HCT116 (cell line): Measurements from ENCODE around the gene LRRC3B. TPM values are rescaled to one million over a fixed set of nuclear protein-coding genes. Genes with fewer than 3 reads are reported as not detected.

Experiments used
- ATAC-seq: fragments of 200-7000 bp; cut with Tn5 transposase; 2 replicates; pipeline ENCODE4 v1.9.1; 2020; ENCODE audit warnings: mild to moderate bottlenecking, moderate library complexity
- BruUV-seq: library from RNA; stranded (reverse); fragments of 400-500 nt; replicated peaks from 2 replicates; lab custom pipeline; 2021; lab: Mats Ljungman, UMichigan
- CTCF ChIA-PET: fragments of 300-600 bp; sonication (Branson Sonifier 250); formaldehyde crosslinking; loops from one replicate; lab custom pipeline; 2021; ENCODE audit warnings: antibody characterized with exemption; lab: Charles Lee
- POLR2A ChIA-PET: fragments of 300-600, 350-600 bp; sonication (Branson Sonifier 250); formaldehyde crosslinking; loops from one replicate; lab custom pipeline; 2021; ENCODE audit warnings: antibody characterized with exemption; lab: Charles Lee
- RAD21 ChIA-PET, 2 experiments: fragments of 300-600 bp; sonication (Branson Sonifier 250); formaldehyde crosslinking; loops; one replicate each; lab custom pipeline; 2023; ENCODE audit warnings: low total read pairs in 2 of 2; ENCODE audit not compliant: uncharacterized antibody in 2 of 2, unreplicated experiment in 2 of 2, low non-redundant PET in 1 of 2; lab: Charles Lee
- DNase-seq: peaks from one replicate; pipeline ENCODE4 v3.0.0-alpha.2; 2010; ENCODE audit warnings: low read depth, low spot score
- H2AFZ ChIP-seq: fragments of 200-600 bp; shearing (Covaris generic), sonication (generic); 2 replicates; pipeline ENCODE4 v1.6.1; 2017; ENCODE audit warnings: low read depth, mixed run types, mixed read lengths, antibody characterized with exemption, low read length; ENCODE audit not compliant: poor library complexity, severe bottlenecking
- H3K27ac ChIP-seq: 2 replicates; pipeline ENCODE4 v1.5.1; 2012; ENCODE audit warnings: low read depth, low read length
- H3K27me3 ChIP-seq: fragments of 200-600 bp; sonication (generic); 2 replicates; pipeline ENCODE4 v1.6.1; 2016; ENCODE audit warnings: mixed run types, low read length, mixed read lengths; ENCODE audit not compliant: insufficient read depth
- H3K36me3 ChIP-seq, 2 experiments: fragments of 200-500 bp in 1 of 2; fragments of 200-600 bp in 1 of 2; sonication (Bioruptor generic) in 1 of 2; sonication (generic) in 1 of 2; 2 replicates each; pipeline versions ENCODE4 v1.5.1 to v1.6.1; 2014 to 2016; ENCODE audit warnings: low read length in 2 of 2, inconsistent platforms in 1 of 2, mixed read lengths in 1 of 2, mixed run types in 1 of 2; ENCODE audit not compliant: insufficient read depth in 2 of 2, control insufficient read depth in 1 of 2
- H3K4me1 ChIP-seq, 2 experiments: fragments of 200-600 bp in 1 of 2; sonication (generic) in 1 of 2; 2 replicates each; pipeline versions ENCODE4 v1.5.1 to v1.6.1; 2012 to 2017; ENCODE audit warnings: low read length in 2 of 2, inconsistent platforms in 1 of 2, mild to moderate bottlenecking in 1 of 2, mixed read lengths in 1 of 2, mixed run types in 1 of 2, moderate library complexity in 1 of 2; ENCODE audit not compliant: insufficient read depth in 2 of 2, control insufficient read depth in 1 of 2
- H3K4me2 ChIP-seq: fragments of 200-600 bp; sonication (generic); 2 replicates; pipeline ENCODE4 v1.6.1; 2017; ENCODE audit warnings: mixed run types, low read length, mixed read lengths
- H3K4me3 ChIP-seq, 2 experiments: fragments of 200-600 bp in 1 of 2; sonication (generic) in 1 of 2; replicated peaks in 1 of 2; 2 replicates each; pipeline ENCODE4 v1.5.1; 2011 to 2016; ENCODE audit warnings: low read length in 2 of 2, control low read depth in 1 of 2, low read depth in 1 of 2, mild to moderate bottlenecking in 1 of 2, mixed read lengths in 1 of 2, mixed run types in 1 of 2
- H3K79me2 ChIP-seq: fragments of 200-600 bp; sonication (generic); 2 replicates; pipeline ENCODE4 v1.6.1; 2017; ENCODE audit warnings: mild to moderate bottlenecking, mixed run types, low read length, moderate library complexity, mixed read lengths; ENCODE audit not compliant: insufficient read depth
- H3K9ac ChIP-seq: fragments of 200-600 bp; sonication (generic); 2 replicates; pipeline ENCODE4 v1.6.1; 2016; ENCODE audit warnings: low read length, mixed read lengths
- H3K9me2 ChIP-seq: fragments of 200-600 bp; sonication (generic), shearing (Covaris generic); 2 replicates; pipeline ENCODE4 v1.6.1; 2017; ENCODE audit warnings: mixed run types, mild to moderate bottlenecking, moderate library complexity; ENCODE audit not compliant: insufficient read depth
- H3K9me3 ChIP-seq, 2 experiments: fragments of 200-500 bp in 1 of 2; fragments of 200-600 bp in 1 of 2; sonication (Bioruptor generic) in 1 of 2; sonication (generic) in 1 of 2; 2 replicates each; pipeline ENCODE4 v1.6.1; 2014 to 2017; ENCODE audit warnings: low read length in 2 of 2, mixed read lengths in 2 of 2, inconsistent platforms in 1 of 2, low read depth in 1 of 2, mild to moderate bottlenecking in 1 of 2, mixed run types in 1 of 2, moderate library complexity in 1 of 2; ENCODE audit not compliant: control insufficient read depth in 1 of 2, insufficient read depth in 1 of 2
- H4K20me1 ChIP-seq: fragments of 200-600 bp; sonication (generic), shearing (Covaris generic); 2 replicates; pipeline ENCODE4 v1.6.1; 2017; ENCODE audit warnings: mixed run types, mild to moderate bottlenecking, moderate library complexity; ENCODE audit not compliant: insufficient read depth
- CEBPB ChIP-seq: IDR thresholded peaks from 2 replicates; pipeline ENCODE4 v1.6.1; 2012; ENCODE audit warnings: low read depth
- EZH2phosphoT487 ChIP-seq: fragments of 200-600 bp; IDR thresholded peaks from 2 replicates; pipeline ENCODE4 v1.6.1; 2018; ENCODE audit warnings: antibody characterized with exemption, borderline replicate concordance
- POLR2A ChIP-seq: IDR thresholded peaks from 2 replicates; pipeline ENCODE4 v1.7.0; 2011; ENCODE audit warnings: borderline replicate concordance; ENCODE audit not compliant: insufficient read depth, insufficient read length; ENCODE audit errors: extremely low read depth
- POLR2AphosphoS5 ChIP-seq: IDR thresholded peaks from 2 replicates; pipeline ENCODE4 v1.6.1; 2011; ENCODE audit warnings: mild to moderate bottlenecking, low read depth, low read length, moderate library complexity
- SIN3A ChIP-seq: IDR thresholded peaks from 2 replicates; pipeline ENCODE4 v1.6.1; 2012; ENCODE audit warnings: low read depth
- TCF7L2 ChIP-seq: IDR thresholded peaks from 2 replicates; pipeline ENCODE4 v1.7.0; 2011; ENCODE audit warnings: borderline replicate concordance, inconsistent platforms; ENCODE audit not compliant: insufficient read depth, insufficient read length; ENCODE audit errors: extremely low read depth
- YY1 ChIP-seq: IDR thresholded peaks from 2 replicates; pipeline ENCODE4 v1.6.1; 2011; ENCODE audit warnings: low read length, low read depth, moderate library complexity, mild to moderate bottlenecking; ENCODE audit not compliant: insufficient replicate concordance; ENCODE audit errors: extremely low read depth
- ZNF274 ChIP-seq: fragments of 200-500 bp; sonication (Bioruptor generic); IDR thresholded peaks from 2 replicates; pipeline ENCODE4 v1.6.1; 2014; ENCODE audit warnings: mild to moderate bottlenecking, low read depth, low read length, inconsistent platforms
- intact Hi-C: fragments of 100-400 bp; cut with micrococcal nuclease; formaldehyde crosslinking; loops from 2 replicates; pipeline ENCODE4 v1.10.0; 2022
- total RNA-seq: library from RNA; stranded (reverse); gene quantifications from one replicate; pipeline ENCODE4 v1.2.1, GENCODE V29; 2021; ENCODE audit not compliant: unreplicated experiment
- TF ChIP-seq, protein P1 (sequence below), 3 experiments: fragments of 200-600 bp in 1 of 3; sonication (generic) in 1 of 3; IDR thresholded peaks in 2 of 3; conservative IDR thresholded peaks in 1 of 3; 2 replicates each; pipeline ENCODE4 v1.5.1; 2012 to 2017; ENCODE audit warnings: low read depth in 2 of 3, low read length in 2 of 3, antibody characterized with exemption in 1 of 3, borderline replicate concordance in 1 of 3, control low read depth in 1 of 3, mild to moderate bottlenecking in 1 of 3, mixed read lengths in 1 of 3, mixed run types in 1 of 3, moderate library complexity in 1 of 3; ENCODE audit not compliant: insufficient read depth in 1 of 3

LRRC3B gene
- total RNA-seq, 1 experiment from 2014 or later = not detected

DNA sequence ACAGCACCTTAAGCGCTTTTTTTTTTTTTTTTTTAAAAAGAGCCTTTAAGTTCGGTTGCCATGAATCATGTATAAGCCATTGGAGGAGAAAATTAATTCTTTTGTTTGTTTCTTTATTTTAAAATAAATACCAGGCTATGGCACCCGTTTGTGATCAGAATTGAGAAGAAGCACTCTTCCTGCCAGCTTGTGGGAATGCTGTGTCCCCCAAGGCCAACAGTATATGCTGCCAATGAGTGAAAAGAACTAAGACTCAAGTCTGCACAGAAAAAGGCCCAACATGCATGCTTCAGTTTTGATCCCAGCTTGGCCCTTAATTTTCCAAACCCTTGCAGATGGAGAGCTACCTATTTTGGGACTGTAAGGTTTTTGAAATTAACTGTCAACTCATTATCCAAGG, 90.5 kb downstream of the LRRC3B start (continued):
- TF ChIP-seq ZNF274 (no peak), POLR2AphosphoS5 (no peak), EZH2phosphoT487 (no peak), SIN3A (no peak)
- TF ChIP-seq, all 23 proteins: peak for 0

DNA sequence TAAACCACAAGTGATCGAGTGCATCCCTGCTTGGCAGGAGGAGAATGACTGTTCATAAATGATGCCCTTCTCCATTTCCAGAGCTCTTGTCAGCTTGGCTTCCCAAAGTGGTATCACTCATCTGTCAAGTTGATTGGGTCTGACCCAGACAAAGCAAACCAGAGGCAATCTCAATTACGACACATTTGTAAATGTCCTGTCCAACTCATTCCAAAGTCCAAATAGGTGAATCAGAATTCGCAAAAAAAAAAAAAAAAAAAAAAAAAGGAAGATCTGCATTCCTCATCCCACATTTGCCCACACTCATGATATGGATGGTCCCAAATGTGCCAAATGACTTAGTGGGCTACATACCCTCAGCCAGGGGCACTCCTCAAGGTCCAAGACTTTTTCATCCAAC, 91.9 kb downstream of the LRRC3B start:
- no TSS peak for BruUV-seq
- CTCF ChIA-PET = no interaction called here

More for the DNA sequence above, 91.9 kb downstream of the LRRC3B start:
- Histone ChIP-seq H3K27me3 (no peaks in the 10 kb centered on the region), H3K27ac (no peak overlapping the region), H4K20me1 (no peaks in the 10 kb centered on the region), H2AFZ (no peak overlapping the region), H3K4me3 (no peak overlapping the region), H3K4me2 (no peak overlapping the region), H3K9ac (no peak overlapping the region), H3K36me3 (no peaks in the 10 kb centered on the region), H3K9me3 (no peaks in the 10 kb centered on the region; a peak in 1 of 4 replicates), H3K4me1 (no peaks in the 10 kb centered on the region), H3K79me2 (no peaks in the 10 kb centered on the region), H3K9me2 (no peaks in the 10 kb centered on the region)
- no peak for DNase-seq
- no peak for TF ChIP-seq POLR2A
- TF ChIP-seq, protein P1, sequence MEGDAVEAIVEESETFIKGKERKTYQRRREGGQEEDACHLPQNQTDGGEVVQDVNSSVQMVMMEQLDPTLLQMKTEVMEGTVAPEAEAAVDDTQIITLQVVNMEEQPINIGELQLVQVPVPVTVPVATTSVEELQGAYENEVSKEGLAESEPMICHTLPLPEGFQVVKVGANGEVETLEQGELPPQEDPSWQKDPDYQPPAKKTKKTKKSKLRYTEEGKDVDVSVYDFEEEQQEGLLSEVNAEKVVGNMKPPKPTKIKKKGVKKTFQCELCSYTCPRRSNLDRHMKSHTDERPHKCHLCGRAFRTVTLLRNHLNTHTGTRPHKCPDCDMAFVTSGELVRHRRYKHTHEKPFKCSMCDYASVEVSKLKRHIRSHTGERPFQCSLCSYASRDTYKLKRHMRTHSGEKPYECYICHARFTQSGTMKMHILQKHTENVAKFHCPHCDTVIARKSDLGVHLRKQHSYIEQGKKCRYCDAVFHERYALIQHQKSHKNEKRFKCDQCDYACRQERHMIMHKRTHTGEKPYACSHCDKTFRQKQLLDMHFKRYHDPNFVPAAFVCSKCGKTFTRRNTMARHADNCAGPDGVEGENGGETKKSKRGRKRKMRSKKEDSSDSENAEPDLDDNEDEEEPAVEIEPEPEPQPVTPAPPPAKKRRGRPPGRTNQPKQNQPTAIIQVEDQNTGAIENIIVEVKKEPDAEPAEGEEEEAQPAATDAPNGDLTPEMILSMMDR (IDR thresholded peaks at IDR 0.05 in 2 of 3, conservative IDR thresholded peaks at IDR 0.05 in 1 of 3; ENCODE audit: borderline replicate concordance in 1 of 3, insufficient read depth in 1 of 3, low read depth in 2 of 3, low read length in 2 of 3) = no peak
- TF ChIP-seq YY1 = no peak
- no peak for TF ChIP-seq SIN3A
- no peak for TF ChIP-seq CEBPB
- TF ChIP-seq TCF7L2 = no peak
- ChIA-PET RAD21 (no interaction called here), POLR2A (no interaction called here)
- no peak for ATAC-seq
- intact Hi-C loops = loop anchor here (5.0 kb wide), 2 partner anchors 872 to 1067 kb away; no protein-coding TSS in a partner anchor
